ENCODE results near the gene MYEF2. TPM values are rescaled to one million over a fixed set of nuclear protein-coding genes. Genes with fewer than 3 reads are reported as not detected.

MYEF2 gene
- total RNA-seq, 4 donors from 2014 or later, result 2.0 to 4.3 (median 2.5) TPM

DNA sequence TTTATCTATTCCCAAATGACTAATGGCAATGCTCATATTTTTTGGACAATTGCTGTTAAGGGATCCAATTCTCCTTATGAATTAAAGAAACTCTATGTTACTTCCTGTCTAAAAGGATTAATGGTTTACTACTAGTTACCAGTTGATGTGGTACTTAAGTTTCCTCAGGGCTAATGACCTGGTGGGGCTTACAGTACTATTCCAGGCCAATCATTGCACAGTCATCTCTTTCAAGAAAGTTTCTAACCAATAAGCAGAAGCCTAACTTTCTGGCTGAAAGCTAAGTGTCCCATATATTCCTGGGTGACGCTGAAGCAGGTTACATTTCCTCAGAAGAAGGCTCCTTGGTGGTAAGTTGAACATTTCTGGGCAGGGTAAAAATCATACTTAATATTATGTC, 27.9 kb upstream of the MYEF2 start, which contains the start of gene SLC12A1:
SLC12A1 (plus strand) TSS at position 322 of the 400 bp plus-strand sequence. CDS start 1,418 bp downstream, outside the sequence.
- 74 to 90% methylated on average over 1 of the region's 1 CpG for WGBS, 2 donors
- TF ChIP-seq, protein P1, sequence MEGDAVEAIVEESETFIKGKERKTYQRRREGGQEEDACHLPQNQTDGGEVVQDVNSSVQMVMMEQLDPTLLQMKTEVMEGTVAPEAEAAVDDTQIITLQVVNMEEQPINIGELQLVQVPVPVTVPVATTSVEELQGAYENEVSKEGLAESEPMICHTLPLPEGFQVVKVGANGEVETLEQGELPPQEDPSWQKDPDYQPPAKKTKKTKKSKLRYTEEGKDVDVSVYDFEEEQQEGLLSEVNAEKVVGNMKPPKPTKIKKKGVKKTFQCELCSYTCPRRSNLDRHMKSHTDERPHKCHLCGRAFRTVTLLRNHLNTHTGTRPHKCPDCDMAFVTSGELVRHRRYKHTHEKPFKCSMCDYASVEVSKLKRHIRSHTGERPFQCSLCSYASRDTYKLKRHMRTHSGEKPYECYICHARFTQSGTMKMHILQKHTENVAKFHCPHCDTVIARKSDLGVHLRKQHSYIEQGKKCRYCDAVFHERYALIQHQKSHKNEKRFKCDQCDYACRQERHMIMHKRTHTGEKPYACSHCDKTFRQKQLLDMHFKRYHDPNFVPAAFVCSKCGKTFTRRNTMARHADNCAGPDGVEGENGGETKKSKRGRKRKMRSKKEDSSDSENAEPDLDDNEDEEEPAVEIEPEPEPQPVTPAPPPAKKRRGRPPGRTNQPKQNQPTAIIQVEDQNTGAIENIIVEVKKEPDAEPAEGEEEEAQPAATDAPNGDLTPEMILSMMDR (IDR thresholded peaks at IDR 0.05), result no peak
- no peak for TF ChIP-seq POLR2A (IDR thresholded peaks at IDR 0.05)
- H3K4me3 ChIP-seq (ENCODE audit: low read depth, poor library complexity, severe bottlenecking), result no peak within 1 kb of the TSS
- DNase-seq (ENCODE audit: low spot score in 2 of 2), result no peak
- intact Hi-C loops (cut with DNase I; ENCODE audit: low total_unique reads), result no loop called here

DNA sequence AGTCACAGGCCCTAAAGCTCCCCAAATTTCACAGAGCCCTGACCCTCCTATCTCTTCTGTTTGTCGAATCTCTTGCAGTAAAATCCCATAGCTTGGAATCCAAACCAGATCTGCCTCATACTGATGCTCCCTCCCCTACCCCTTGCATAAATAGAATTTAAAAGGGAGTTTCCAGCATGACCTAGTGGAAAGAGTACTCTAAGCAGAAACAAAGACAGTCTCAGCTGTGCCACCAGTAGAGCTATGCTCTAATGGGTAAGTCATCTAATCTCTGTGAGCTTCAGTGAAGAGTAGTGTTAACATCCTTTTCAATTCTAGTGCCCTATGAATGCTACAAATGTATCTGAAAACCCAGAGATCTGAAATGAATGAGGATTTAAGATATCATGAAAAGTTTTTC, 24.0 kb upstream of the MYEF2 start:
- WGBS, 2 donors, result 77% methylated on average over 1 of the region's 1 CpG
- intact Hi-C loops (cut with DNase I; ENCODE audit: low total_unique reads), result no loop called here
- no peak for DNase-seq (ENCODE audit: low spot score in 2 of 2)
- TF ChIP-seq, protein P1 (IDR thresholded peaks at IDR 0.05), result no peak
- no peak for TF ChIP-seq POLR2A (IDR thresholded peaks at IDR 0.05)
- no peak overlapping the region for H3K4me3 ChIP-seq (ENCODE audit: low read depth, poor library complexity, severe bottlenecking)

DNA sequence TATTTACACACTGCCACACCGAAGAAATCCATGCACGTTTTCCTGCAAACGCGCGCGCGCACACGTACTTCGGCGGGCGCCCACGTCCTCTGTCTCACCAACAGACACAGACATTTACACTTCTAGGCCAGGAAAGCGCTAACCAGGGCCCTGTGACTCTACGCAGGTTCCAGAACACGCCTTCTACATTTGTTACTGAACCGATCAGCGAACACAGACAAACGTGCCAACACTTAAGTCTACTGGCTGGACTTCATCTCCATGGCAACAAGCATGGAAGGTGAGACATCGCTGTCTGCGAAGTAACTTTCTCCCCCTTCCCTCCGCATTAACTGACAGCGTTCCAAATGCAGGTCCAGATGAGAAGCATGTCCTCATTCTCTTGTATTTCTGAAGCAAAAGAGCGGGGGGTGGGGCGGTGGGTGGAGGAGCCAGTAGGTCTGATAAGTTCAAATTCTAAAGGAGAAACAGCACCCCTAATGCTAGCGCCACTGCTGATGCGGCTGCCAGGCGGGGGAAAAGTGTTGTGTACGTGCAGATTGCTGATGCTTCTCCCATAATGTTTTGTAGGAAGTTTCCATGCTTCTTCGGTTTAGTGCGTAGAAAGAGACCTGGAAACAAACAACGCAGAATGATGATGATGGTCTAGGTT, 13.6 kb upstream of the MYEF2 start, which contains the start of gene CTXN2:
CTXN2 (plus strand) TSS at position 92 of the 652 bp plus-strand sequence. CDS start 9,636 bp downstream, outside the sequence.
- intact Hi-C loops (cut with DNase I; ENCODE audit: low total_unique reads), result no loop called here
- H3K4me3 ChIP-seq (ENCODE audit: low read depth, poor library complexity, severe bottlenecking), result no peak within 1 kb of the TSS
- TF ChIP-seq POLR2A (IDR thresholded peaks at IDR 0.05), result no peak
- TF ChIP-seq, protein P1 (IDR thresholded peaks at IDR 0.05), result no peak
- 8 to 14% methylated on average over 31 of the region's 31 CpGs for WGBS, 2 donors
- DNase-seq (ENCODE audit: low spot score in 2 of 2), result no peak

DNA sequence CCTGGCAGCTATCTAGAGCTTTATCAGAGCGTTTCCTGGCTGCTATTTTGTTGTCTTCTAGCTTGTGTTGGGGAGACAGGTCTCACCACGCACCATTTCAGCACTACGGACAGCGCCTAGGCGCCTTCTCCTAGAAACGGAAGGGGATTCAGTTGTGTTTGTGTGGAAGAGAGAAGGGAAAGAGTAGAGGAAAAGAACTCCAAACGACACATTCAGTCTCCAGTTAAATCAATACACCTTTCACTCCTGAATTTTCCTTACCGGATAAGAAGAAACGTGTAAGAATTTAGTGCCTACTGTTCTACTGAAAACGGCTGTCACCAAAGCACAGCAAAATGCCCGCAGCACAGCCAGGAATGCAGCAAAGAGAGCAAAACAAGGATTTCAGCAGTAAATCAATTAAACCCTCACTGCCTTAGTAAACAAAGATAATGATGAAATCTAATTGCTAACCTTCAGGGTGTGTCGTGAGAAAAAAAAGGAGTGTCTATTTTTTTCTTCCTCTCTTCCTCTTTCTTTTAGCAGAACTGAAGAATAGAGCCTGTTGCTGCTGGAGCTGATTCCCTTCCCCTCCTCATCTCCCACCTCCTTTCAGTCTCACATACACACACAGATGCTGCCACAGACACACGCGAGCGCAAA, 13.0 kb upstream of the MYEF2 start:
- DNase-seq (ENCODE audit: low spot score in 2 of 2), result no peak
- WGBS, 2 donors, result 4 to 9% methylated on average over 15 of the region's 15 CpGs
- TF ChIP-seq, protein P1 (IDR thresholded peaks at IDR 0.05), result no peak
- no peak overlapping the region for H3K4me3 ChIP-seq (ENCODE audit: low read depth, poor library complexity, severe bottlenecking)
- intact Hi-C loops (cut with DNase I; ENCODE audit: low total_unique reads), result no loop called here

DNA sequence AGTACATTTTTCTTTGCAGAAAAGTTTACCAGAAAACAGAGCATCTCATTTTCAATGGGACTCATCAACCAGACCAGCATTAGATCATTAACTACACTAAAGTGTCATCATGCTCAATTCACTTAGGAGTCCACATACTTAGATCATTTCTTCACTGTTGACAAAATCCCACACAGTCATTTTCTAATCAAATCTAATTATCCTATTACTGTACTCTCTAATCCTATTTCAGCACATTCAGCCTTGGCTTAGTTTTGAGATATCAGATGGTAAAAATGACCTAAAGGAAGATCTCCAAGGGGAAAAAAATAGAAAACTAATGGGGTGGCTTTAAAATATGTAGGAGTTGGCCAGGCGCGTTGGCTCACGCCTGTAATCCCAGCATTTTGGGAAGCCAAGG, 8.2 kb upstream of the MYEF2 start:
- WGBS, 2 donors, result 91% methylated on average over 3 of the region's 3 CpGs
- DNase-seq (ENCODE audit: low spot score in 2 of 2), result no peak
- intact Hi-C loops (cut with DNase I; ENCODE audit: low total_unique reads), result no loop called here
- TF ChIP-seq, protein P1 (IDR thresholded peaks at IDR 0.05), result no peak
- TF ChIP-seq POLR2A (IDR thresholded peaks at IDR 0.05), result no peak
- H3K4me3 ChIP-seq (ENCODE audit: low read depth, poor library complexity, severe bottlenecking), result no peak overlapping the region
